IMR-90 (cell line): ENCODE results near the gene PTPRC. TPM values are rescaled to one million over a fixed set of nuclear protein-coding genes. Genes with fewer than 3 reads are reported as not detected.
A peak's percentile ranks its signal among the peaks of the same experiment; 100 is the strongest.

Experiments used
- ATAC-seq: fragments of 200-7000 bp; cut with Tn5 transposase; 2 replicates; pipeline ENCODE4 v1.9.1; 2020; ENCODE audit warnings: low read depth, mild to moderate bottlenecking, moderate library complexity
- BruUV-seq: library from RNA; stranded (reverse); fragments of 400-500 nt; replicated peaks from 2 replicates; lab custom pipeline; 2021; lab: Mats Ljungman, UMichigan
- CTCF ChIA-PET: fragments of 300-600 bp; formaldehyde crosslinking; extraction: SDS; loops from one replicate; lab custom pipeline; 2021; ENCODE audit warnings: antibody characterized with exemption; lab: Yijun Ruan, JAX
- POLR2A ChIA-PET: fragments of 300-600 bp; sonication (Branson Sonifier 250); formaldehyde crosslinking; loops from one replicate; lab custom pipeline; 2022; ENCODE audit warnings: antibody characterized with exemption; ENCODE audit not compliant: unreplicated experiment; lab: Charles Lee
- DNase-seq: peaks from one replicate; pipeline ENCODE4 v3.0.0; 2013
- H2AFZ ChIP-seq: replicated peaks from 2 replicates; pipeline ENCODE3; 2013; ENCODE audit warnings: low read length, mild to moderate bottlenecking; ENCODE audit not compliant: poor library complexity
- H2AK5ac ChIP-seq: 2 replicates; pipeline ENCODE4 v1.6.1; 2013; ENCODE audit warnings: low read depth, low read length, inconsistent platforms
- H2AK9ac ChIP-seq: replicated peaks from 2 replicates; pipeline ENCODE3; 2013; ENCODE audit warnings: mild to moderate bottlenecking, low read depth, low read length, moderate library complexity; ENCODE audit not compliant: poor library complexity
- H2BK120ac ChIP-seq: 2 replicates; pipeline ENCODE4 v1.6.1; 2013; ENCODE audit warnings: low read depth, low read length, inconsistent platforms
- H2BK15ac ChIP-seq: 3 replicates; pipeline ENCODE4 v1.6.1; 2013; ENCODE audit warnings: low read depth, low read length, inconsistent platforms
- H2BK20ac ChIP-seq: 2 replicates; pipeline ENCODE4 v1.6.1; 2013; ENCODE audit warnings: low read depth, mild to moderate bottlenecking, inconsistent platforms, low read length, moderate library complexity
- H2BK5ac ChIP-seq: 2 replicates; pipeline ENCODE4 v1.6.1; 2013; ENCODE audit warnings: mild to moderate bottlenecking, low read depth, low read length, inconsistent platforms; ENCODE audit not compliant: poor library complexity, severe bottlenecking
- H3K14ac ChIP-seq: replicated peaks from 2 replicates; pipeline ENCODE4 v1.6.1; 2013; ENCODE audit warnings: low read depth, low read length, inconsistent platforms
- H3K18ac ChIP-seq: 2 replicates; pipeline ENCODE4 v1.6.1; 2013; ENCODE audit warnings: low read depth, low read length, control low read depth
- H3K23ac ChIP-seq: 2 replicates; pipeline ENCODE4 v1.6.1; 2013; ENCODE audit warnings: low read depth, low read length, inconsistent platforms
- H3K27ac ChIP-seq: 2 replicates; pipeline ENCODE4 v1.5.1; 2013; ENCODE audit warnings: mild to moderate bottlenecking, control low read depth, low read length; ENCODE audit not compliant: insufficient read depth
- H3K27me3 ChIP-seq: 2 replicates; pipeline ENCODE4 v1.6.1; 2013; ENCODE audit warnings: low read length; ENCODE audit not compliant: control insufficient read depth, insufficient read depth
- H3K36me3 ChIP-seq: 2 replicates; pipeline ENCODE4 v1.6.1; 2013; ENCODE audit warnings: low read length, mixed read lengths; ENCODE audit not compliant: control insufficient read depth, insufficient read depth
- H3K4ac ChIP-seq: 2 replicates; pipeline ENCODE4 v1.6.1; 2013; ENCODE audit warnings: low read depth, low read length, inconsistent platforms
- H3K4me1 ChIP-seq: 2 replicates; pipeline ENCODE4 v1.6.1; 2013; ENCODE audit warnings: low read length, mixed read lengths; ENCODE audit not compliant: control insufficient read depth, insufficient read depth
- H3K4me2 ChIP-seq: 2 replicates; pipeline ENCODE4 v1.6.1; 2013; ENCODE audit warnings: low read depth, mild to moderate bottlenecking, control low read depth, low read length, moderate library complexity
- H3K4me3 ChIP-seq: 2 replicates; pipeline ENCODE4 v1.5.1; 2013; ENCODE audit warnings: low read depth, mild to moderate bottlenecking, control low read depth, low read length, moderate library complexity; ENCODE audit not compliant: insufficient read depth
- H3K56ac ChIP-seq: 2 replicates; pipeline ENCODE4 v1.6.1; 2013; ENCODE audit warnings: low read length, inconsistent platforms; ENCODE audit not compliant: insufficient read depth; ENCODE audit errors: extremely low read depth
- H3K79me1 ChIP-seq, 2 experiments: 2 replicates each; pipeline ENCODE4 v1.6.1; 2013; ENCODE audit warnings: low read length in 2 of 2, inconsistent platforms in 1 of 2, low read depth in 1 of 2
- H3K9ac ChIP-seq: 2 replicates; pipeline ENCODE4 v1.6.1; 2013; ENCODE audit warnings: low read depth, low read length, control low read depth
- H3K9me1 ChIP-seq: 2 replicates; pipeline ENCODE4 v1.6.1; 2013; ENCODE audit warnings: low read length, inconsistent platforms; ENCODE audit not compliant: insufficient read depth
- H3K9me3 ChIP-seq: 2 replicates; pipeline ENCODE4 v1.6.1; 2013; ENCODE audit warnings: low read length; ENCODE audit not compliant: control insufficient read depth, insufficient read depth
- H4K20me1 ChIP-seq: 2 replicates; pipeline ENCODE4 v1.6.1; 2013; ENCODE audit warnings: low read length, inconsistent platforms; ENCODE audit not compliant: insufficient read depth
- H4K5ac ChIP-seq: 2 replicates; pipeline ENCODE4 v1.6.1; 2013; ENCODE audit warnings: mild to moderate bottlenecking, low read depth, low read length, control low read depth
- H4K8ac ChIP-seq, 2 experiments: 2 replicates each; pipeline ENCODE4 v1.6.1; 2013; ENCODE audit warnings: low read depth in 2 of 2, low read length in 2 of 2, control low read depth in 1 of 2, inconsistent platforms in 1 of 2
- H4K91ac ChIP-seq: 2 replicates; pipeline ENCODE4 v1.6.1; 2013; ENCODE audit warnings: low read depth, low read length, inconsistent platforms; ENCODE audit not compliant: insufficient read depth
- BHLHE40 ChIP-seq: fragments of 150-350 bp; IDR thresholded peaks from 2 replicates; pipeline ENCODE4 v1.6.1; 2016; ENCODE audit warnings: mild to moderate bottlenecking, low read depth, low read length
- CEBPB ChIP-seq: IDR thresholded peaks from 2 replicates; pipeline ENCODE4 v1.6.1; 2012; ENCODE audit warnings: low read depth, low read length, improper control_type of control experiment
- CHD1 ChIP-seq: IDR thresholded peaks from 2 replicates; pipeline ENCODE4 v1.6.1; 2012; ENCODE audit warnings: low read depth, low read length, improper control_type of control experiment
- CTCF ChIP-seq: conservative IDR thresholded peaks from 2 replicates; pipeline ENCODE4 v1.5.1; 2012; ENCODE audit warnings: mild to moderate bottlenecking, low read depth, low read length, improper control_type of control experiment
- ELK1 ChIP-seq: fragments of 150-350 bp; IDR thresholded peaks from 2 replicates; pipeline ENCODE4 v1.6.1; 2016; ENCODE audit warnings: low read depth, mild to moderate bottlenecking, low read length, moderate library complexity, borderline replicate concordance
- MAFK ChIP-seq: IDR thresholded peaks from 2 replicates; pipeline ENCODE4 v1.6.1; 2012; ENCODE audit warnings: low read depth, low read length, improper control_type of control experiment
- MXI1 ChIP-seq: IDR thresholded peaks from 2 replicates; pipeline ENCODE4 v1.6.1; 2012; ENCODE audit warnings: low read depth, mild to moderate bottlenecking, low read length, moderate library complexity, borderline replicate concordance
- POLR2A ChIP-seq: IDR thresholded peaks from 2 replicates; pipeline ENCODE4 v1.6.1; 2012; ENCODE audit warnings: mild to moderate bottlenecking, low read depth, low read length
- RAD21 ChIP-seq: IDR thresholded peaks from 2 replicates; pipeline ENCODE4 v1.6.1; 2012; ENCODE audit warnings: low read length, improper control_type of control experiment
- RCOR1 ChIP-seq: IDR thresholded peaks from 2 replicates; pipeline ENCODE4 v1.6.1; 2012; ENCODE audit warnings: mild to moderate bottlenecking, low read length, improper control_type of control experiment; ENCODE audit not compliant: insufficient replicate concordance
- RFX5 ChIP-seq: IDR thresholded peaks from 2 replicates; pipeline ENCODE4 v1.8.0; 2012; ENCODE audit warnings: low read depth, mild to moderate bottlenecking, low read length, moderate library complexity
- SMC3 ChIP-seq: fragments of 150-350 bp; IDR thresholded peaks from 2 replicates; pipeline ENCODE4 v1.6.1; 2016; ENCODE audit warnings: low read depth, mild to moderate bottlenecking, antibody characterized with exemption, low read length, moderate library complexity
- dilution Hi-C: fragments of 300-500 bp; cut with HindIII; formaldehyde crosslinking; loops from one replicate; pipeline ENCODE4 v1.14.3; 2018; ENCODE audit warnings: low sequenced_read_pairs; ENCODE audit not compliant: unreplicated experiment
- in situ Hi-C: fragments of 300-500 bp; cut with MboI; formaldehyde crosslinking; loops from 3 replicates; pipeline ENCODE4 v1.14.3; 2019; ENCODE audit warnings: low sequenced_read_pairs, inconsistent platforms, mixed read lengths
- intact Hi-C: fragments of 100-400 bp; cut with micrococcal nuclease; formaldehyde crosslinking; loops from 2 replicates; pipeline ENCODE4 v1.10.0; 2022
- polyA plus RNA-seq, 3 experiments: library from polyadenylated mRNA; depleted of rRNA; stranded (reverse); fragments of >200 nt; gene quantifications; 2 replicates each; pipeline ENCODE4 v1.2.3, GENCODE V29; 2012; ENCODE audit warnings: low replicate concordance in 1 of 3
- total RNA-seq: library from RNA; depleted of rRNA; stranded (reverse); fragments of >200 nt; gene quantifications from 2 replicates; pipeline ENCODE4 v1.2.3, GENCODE V29; 2012

The PTPRC gene
- total and polyA plus RNA-seq, 2 of the 4 experiments (the other 2 are of a cell fraction), result not detected

DNA sequence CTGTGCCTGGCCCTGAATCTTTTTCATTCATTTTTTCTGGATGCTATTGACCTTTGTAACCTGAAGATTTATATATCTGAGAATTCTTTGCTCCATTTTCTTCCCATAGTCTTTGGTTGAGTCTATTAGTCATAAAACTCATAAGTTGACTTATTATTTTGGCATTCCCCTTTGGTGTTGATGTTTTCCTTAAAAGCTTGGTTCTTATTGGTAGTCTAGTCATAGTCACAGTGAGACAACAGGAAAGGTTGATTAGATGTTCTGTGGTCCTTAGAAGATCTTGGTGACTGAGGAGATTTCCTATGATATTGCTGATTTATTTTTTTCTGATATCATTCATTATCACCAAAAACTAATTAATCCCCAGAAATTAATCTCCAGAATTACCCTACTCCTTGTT lies 86.2 kb downstream of the PTPRC start:
- no peak overlapping the region for H3K4ac ChIP-seq
- no peak overlapping the region for H3K23ac ChIP-seq
- no peaks in the 10 kb centered on the region for H3K36me3 ChIP-seq
- no peak overlapping the region for H3K4me2 ChIP-seq
- H2BK15ac ChIP-seq, result no peak overlapping the region
- no peak overlapping the region for H2AK9ac ChIP-seq
- dilution Hi-C loops, result no loop called here
- no peak overlapping the region for H2AK5ac ChIP-seq
- no peaks in the 10 kb centered on the region for H3K9me1 ChIP-seq
- ChIA-PET POLR2A (no interaction called here), CTCF (no interaction called here)
- no peak overlapping the region for H2BK5ac ChIP-seq
- no peak overlapping the region for H3K14ac ChIP-seq
- H3K27me3 ChIP-seq, result no peaks in the 10 kb centered on the region
- no peak overlapping the region for H3K18ac ChIP-seq
- no peaks in the 10 kb centered on the region for H3K9me3 ChIP-seq
- H3K4me3 ChIP-seq, result no peak overlapping the region
- no peak overlapping the region for H3K9ac ChIP-seq
- TF ChIP-seq SMC3 (no peak), CEBPB (no peak), POLR2A (no peak), ELK1 (no peak), MXI1 (no peak), RAD21 (no peak), CHD1 (no peak), MAFK (no peak), CTCF (no peak), RFX5 (no peak), BHLHE40 (no peak), RCOR1 (no peak)
- H2BK120ac ChIP-seq, result no peak overlapping the region
- DNase-seq, result peak; percentile 15
- H4K5ac ChIP-seq, result no peak overlapping the region
- intact Hi-C loops, result no loop called here
- no peaks in the 10 kb centered on the region for H3K4me1 ChIP-seq
- no TSS peak for BruUV-seq
- in situ Hi-C loops, result no loop called here
- no peak overlapping the region for H2BK20ac ChIP-seq
- no peak overlapping the region for H2AFZ ChIP-seq
- no peak for ATAC-seq
- no peak overlapping the region for H3K56ac ChIP-seq
- H4K91ac ChIP-seq, result no peak overlapping the region
- H3K79me1 ChIP-seq, result no peaks in the 10 kb centered on the region
- no peak overlapping the region for H3K27ac ChIP-seq
- no peak overlapping the region for H4K8ac ChIP-seq
- H4K20me1 ChIP-seq, result no peaks in the 10 kb centered on the region
